ENCODE measurements around the gene RNF31.

RNF31 gene

DNA sequence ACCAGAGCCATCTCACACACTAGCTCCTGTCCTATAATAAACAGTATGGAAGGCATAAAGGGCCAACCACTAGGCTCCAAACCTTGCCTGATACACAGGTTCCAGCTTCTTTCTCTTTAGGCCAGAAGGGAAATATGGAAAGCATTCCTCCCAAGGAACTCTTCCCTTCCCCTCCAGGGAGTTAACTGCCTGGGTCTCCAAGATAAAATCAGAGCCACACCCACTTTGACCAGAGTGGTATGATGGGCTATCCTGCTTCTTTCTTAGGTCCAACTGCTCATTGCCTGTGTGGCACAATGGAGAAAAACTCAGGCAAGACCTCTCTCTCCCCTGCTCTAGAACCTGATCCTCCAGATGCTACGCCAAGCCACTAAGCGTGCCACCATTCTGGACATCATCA, 60.3 kb downstream of the RNF31 start:
- Histone ChIP-seq H3K27me3 (ENCODE audit: control insufficient read depth, low read length) (no peaks in the 10 kb centered on the region), H3K4me2 (ENCODE audit: low read length) (no peak overlapping the region), H3K36me3 (ENCODE audit: control insufficient read depth, low read length) (peaks cover 82% of the 10 kb centered on the region), H3K4me3 (ENCODE audit: low read length) (no peak overlapping the region), H4K20me1 (ENCODE audit: control insufficient read depth, insufficient read depth, low read depth, low read length) (no peaks in the 10 kb centered on the region), H3F3A (ENCODE audit: control insufficient read depth, insufficient read depth) (0 out of 2 replicates have a peak, but pooled peaks cover 6% of the 10 kb centered on the region), H3K9me3 (ENCODE audit: control insufficient read depth, insufficient read depth, low read length) (peaks cover 5% of the 10 kb centered on the region; the same call in 1 of the 2 replicates), H3K27ac (ENCODE audit: low read depth, low read length) (no peak overlapping the region), H3K9me2 (replicated peaks; ENCODE audit: control insufficient read depth, low read length) (no peaks in the 10 kb centered on the region), H3K79me2 (ENCODE audit: control insufficient read depth, low read length) (peaks cover 22% of the 10 kb centered on the region), H3K4me1 (ENCODE audit: control insufficient read depth, low read length) (peaks cover 9% of the 10 kb centered on the region)
- no peak for TF ChIP-seq EZH2phosphoT487 (IDR thresholded peaks at IDR 0.05; ENCODE audit: borderline replicate concordance, low read length)
- TF ChIP-seq, protein P1, sequence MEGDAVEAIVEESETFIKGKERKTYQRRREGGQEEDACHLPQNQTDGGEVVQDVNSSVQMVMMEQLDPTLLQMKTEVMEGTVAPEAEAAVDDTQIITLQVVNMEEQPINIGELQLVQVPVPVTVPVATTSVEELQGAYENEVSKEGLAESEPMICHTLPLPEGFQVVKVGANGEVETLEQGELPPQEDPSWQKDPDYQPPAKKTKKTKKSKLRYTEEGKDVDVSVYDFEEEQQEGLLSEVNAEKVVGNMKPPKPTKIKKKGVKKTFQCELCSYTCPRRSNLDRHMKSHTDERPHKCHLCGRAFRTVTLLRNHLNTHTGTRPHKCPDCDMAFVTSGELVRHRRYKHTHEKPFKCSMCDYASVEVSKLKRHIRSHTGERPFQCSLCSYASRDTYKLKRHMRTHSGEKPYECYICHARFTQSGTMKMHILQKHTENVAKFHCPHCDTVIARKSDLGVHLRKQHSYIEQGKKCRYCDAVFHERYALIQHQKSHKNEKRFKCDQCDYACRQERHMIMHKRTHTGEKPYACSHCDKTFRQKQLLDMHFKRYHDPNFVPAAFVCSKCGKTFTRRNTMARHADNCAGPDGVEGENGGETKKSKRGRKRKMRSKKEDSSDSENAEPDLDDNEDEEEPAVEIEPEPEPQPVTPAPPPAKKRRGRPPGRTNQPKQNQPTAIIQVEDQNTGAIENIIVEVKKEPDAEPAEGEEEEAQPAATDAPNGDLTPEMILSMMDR (IDR thresholded peaks at IDR 0.05; ENCODE audit: low read depth, low read length, poor library complexity, severe bottlenecking), result no peak
